ENCODE measurements around the gene MED13.
A peak's percentile ranks its signal among the peaks of the same experiment; 100 is the strongest.

The MED13 gene, protein sequence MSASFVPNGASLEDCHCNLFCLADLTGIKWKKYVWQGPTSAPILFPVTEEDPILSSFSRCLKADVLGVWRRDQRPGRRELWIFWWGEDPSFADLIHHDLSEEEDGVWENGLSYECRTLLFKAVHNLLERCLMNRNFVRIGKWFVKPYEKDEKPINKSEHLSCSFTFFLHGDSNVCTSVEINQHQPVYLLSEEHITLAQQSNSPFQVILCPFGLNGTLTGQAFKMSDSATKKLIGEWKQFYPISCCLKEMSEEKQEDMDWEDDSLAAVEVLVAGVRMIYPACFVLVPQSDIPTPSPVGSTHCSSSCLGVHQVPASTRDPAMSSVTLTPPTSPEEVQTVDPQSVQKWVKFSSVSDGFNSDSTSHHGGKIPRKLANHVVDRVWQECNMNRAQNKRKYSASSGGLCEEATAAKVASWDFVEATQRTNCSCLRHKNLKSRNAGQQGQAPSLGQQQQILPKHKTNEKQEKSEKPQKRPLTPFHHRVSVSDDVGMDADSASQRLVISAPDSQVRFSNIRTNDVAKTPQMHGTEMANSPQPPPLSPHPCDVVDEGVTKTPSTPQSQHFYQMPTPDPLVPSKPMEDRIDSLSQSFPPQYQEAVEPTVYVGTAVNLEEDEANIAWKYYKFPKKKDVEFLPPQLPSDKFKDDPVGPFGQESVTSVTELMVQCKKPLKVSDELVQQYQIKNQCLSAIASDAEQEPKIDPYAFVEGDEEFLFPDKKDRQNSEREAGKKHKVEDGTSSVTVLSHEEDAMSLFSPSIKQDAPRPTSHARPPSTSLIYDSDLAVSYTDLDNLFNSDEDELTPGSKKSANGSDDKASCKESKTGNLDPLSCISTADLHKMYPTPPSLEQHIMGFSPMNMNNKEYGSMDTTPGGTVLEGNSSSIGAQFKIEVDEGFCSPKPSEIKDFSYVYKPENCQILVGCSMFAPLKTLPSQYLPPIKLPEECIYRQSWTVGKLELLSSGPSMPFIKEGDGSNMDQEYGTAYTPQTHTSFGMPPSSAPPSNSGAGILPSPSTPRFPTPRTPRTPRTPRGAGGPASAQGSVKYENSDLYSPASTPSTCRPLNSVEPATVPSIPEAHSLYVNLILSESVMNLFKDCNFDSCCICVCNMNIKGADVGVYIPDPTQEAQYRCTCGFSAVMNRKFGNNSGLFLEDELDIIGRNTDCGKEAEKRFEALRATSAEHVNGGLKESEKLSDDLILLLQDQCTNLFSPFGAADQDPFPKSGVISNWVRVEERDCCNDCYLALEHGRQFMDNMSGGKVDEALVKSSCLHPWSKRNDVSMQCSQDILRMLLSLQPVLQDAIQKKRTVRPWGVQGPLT (N-terminal part only)

DNA sequence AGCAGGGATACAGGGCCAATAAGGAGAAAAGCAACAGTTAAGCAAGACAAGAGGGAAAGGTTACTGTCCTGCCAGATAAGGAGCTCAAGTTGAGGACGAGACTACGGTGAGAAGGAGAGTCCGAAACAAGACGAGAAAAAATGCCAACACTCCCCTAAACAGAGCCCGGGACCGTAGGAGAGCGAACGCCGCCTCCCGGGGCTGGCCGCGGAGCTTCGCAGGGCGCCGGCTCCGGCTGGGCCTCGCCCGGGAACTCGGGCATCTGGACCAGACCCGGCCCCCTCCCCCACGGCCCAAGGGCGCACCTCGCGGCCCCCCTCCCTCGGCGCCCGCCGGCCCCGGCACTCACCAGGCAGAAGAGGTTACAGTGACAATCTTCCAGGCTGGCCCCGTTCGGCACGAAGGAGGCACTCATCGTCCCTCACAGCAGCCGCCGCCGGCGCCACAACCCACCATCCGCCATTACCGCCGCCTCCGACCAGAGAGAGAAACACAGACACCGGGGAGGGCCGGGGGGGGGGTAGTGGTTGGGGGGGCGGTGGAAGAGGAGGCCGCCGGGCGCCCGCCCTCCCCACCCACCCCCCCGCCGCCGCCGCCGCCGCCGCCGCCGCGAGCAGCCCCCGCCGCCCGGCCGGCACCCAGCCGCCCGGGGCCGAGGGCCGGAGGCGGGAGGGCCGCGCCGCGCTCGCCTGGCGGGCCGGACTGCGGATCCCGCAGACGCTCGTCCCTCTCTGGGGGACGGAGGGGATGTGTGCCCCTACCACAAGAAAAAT lies at the start of gene MED13:
MED13 (minus strand) TSS at position 488 of the 773 bp plus-strand sequence; CDS start at position 415, 73 bp downstream.
- DNase-seq = peak; percentile 61

DNA sequence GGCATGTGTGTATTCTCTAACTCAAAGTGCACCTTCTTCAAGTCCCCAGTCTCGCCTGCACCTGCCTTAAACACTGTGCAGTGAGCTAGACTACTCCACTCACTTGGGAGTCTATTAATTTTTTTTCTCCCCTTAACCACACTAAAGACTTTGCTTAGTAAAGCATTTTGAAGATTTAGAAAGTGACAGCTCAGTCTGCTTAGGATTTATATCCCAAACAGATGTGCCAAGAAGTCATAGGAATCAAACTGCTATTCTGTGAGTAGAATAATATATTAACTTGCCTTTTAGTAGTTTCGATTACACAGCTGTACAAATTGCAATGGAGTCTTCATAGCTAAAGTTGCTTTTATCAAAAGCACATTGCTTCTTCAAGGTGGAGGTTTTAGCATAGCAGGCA lies 47.2 kb upstream of the MED13 start:
- DNase-seq = no peak

DNA sequence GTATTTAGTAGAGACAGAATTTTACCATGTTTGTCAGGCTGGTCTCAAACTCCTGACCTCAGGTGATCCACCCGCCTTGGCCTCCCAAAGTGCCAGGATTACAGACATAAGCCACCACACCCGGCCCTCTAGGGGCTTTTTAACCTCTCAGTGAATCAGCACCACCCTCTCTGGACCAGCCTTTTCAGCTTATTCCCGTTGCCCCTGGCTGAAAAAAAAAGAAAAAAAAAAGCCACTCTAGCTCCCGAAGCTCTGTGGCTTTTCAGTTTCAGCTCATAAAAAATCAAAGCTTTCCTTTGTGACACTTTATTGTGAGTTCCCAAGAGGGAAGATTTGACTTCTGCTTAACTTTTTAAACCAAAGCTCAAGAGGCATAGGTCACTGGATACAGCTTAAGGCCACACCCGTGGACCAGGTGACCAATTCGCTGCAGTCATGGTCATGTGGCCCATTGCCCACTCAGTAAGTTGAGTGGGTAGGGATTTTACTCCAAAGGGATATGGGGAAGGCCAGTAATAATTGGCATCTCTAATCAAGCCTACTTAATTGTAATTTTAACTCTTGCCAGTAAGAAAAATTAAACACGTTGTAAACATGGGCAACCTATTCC lies 46.6 kb upstream of the MED13 start:
- no peak for DNase-seq

DNA sequence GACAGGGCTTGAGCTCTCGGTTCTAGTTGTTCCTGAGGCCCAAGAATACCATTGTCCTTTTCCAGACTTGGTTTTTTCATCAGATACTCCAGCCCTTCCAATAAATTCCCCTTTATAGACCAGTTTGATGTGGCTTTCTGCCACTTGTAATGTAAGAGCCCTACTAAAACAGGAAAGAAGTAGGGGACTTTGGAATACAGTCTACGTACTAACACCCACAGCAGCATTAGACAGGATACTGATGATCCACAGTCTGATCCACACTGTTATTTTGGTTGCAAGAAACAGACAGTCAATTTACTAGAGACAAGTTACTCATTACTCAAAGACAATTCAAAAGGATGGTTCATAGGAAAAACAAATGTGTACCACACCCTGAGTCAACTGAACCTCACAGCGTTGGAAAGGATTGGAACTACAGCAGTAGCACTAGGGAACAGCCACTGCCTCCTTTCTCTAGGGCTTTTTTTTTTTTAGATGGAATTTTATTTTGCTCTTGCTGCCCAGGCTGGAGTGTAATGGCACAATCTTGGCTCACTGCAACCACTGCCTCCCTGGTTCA lies 45.9 kb upstream of the MED13 start:
- no peak for DNase-seq

DNA sequence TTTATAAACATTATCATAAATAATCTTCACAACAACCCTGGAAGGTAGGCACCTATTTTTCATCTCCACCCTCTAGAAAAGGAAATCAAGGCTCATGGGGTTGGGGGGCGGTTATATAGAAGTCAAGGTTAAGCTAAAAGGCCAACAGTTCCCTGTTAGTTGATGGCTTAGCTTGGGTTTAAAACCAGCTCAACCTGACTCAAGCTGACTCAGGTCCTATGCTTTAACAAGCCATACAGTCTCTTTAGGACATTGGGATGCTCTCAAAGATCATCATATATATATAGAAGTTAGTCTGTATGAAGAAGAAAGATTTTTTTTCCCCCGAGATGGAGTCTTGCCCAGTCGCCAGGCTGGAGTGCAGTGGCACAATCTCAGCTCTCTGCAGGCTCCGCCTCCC lies 44.8 kb upstream of the MED13 start:
- DNase-seq = no peak

DNA sequence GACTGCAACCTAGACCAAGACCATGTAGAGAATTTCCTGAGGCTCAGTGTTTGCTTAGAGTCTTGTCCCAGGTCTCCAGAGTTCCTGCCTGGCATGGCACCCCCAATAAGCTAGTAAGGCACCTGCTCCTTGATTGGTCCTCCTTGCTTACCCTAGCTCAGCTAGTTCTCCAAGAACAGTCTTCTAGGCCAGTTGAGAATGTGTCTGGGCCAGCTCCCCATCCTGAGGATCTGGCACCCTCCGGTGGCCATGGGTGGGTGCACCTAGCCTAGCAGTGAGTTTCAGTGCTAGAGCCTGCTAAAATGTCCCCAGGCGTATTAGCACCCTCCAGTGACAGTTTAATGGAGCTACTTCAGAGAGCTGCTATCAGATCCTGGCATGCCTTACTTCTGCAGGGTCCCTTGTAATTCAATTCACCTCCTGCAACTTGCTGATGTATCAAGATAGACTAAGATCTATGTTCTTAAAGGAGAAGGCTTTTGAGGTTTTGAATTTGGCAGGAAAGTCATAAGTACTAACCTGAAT lies 44.4 kb upstream of the MED13 start:
- peak; percentile 93 for DNase-seq

DNA sequence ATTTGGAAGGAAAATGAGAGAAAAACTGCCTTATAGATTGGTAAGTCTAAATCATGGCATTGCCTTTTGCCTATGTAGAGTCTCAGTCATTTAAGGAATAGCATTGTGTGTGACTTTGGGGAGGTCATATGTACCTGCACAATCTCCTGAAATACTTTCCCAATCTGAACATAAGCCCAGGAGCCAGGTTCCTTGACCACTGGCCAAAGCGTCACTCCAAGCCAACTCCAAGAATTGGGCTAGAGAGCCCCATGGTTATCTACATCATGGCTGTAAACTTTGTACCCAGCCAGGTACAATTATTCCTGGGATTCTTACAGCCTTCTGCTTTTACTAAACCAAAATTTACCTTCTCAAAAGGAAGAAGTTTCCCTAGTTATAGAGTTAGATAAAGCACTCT lies 40.8 kb upstream of the MED13 start:
- DNase-seq = no peak

DNA sequence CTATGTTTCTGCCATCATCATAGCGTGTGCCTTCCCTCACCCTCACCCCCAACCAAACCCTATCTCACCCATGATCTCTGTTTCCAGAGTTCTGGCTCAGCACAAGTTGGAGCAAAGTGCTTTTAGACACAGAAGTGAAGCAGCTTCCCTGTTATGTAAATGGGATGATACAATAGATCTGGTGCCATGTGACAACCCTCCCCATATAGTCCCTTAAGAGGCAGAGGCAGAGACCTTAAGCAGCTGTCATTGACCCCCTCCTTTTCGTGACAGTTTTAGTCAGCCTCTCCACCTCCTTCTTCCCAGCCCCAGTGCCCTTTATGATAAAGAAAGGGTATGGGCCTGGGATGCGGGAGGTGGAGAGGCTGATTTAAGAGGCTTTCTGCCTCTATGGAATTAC lies 40.3 kb upstream of the MED13 start:
- no peak for DNase-seq

DNA sequence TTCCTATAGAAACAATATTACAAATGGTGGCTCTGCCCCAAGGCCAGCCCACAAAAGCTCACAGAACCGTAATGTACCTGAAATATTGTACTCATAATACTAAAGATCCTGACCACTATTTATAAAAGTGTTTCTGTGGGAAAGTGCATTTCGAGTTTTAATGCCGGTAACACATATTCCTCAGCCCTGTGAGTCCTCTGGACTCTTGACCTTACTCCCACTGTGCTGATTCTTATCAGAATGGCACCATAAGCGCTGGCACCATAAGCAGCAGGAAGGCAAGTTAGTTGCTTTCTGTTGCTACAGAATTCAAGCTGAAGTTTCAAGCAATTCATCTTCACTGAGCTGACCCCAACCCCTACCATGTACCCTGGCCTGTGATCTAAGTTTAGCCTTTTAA lies 36.4 kb upstream of the MED13 start:
- DNase-seq = no peak

DNA sequence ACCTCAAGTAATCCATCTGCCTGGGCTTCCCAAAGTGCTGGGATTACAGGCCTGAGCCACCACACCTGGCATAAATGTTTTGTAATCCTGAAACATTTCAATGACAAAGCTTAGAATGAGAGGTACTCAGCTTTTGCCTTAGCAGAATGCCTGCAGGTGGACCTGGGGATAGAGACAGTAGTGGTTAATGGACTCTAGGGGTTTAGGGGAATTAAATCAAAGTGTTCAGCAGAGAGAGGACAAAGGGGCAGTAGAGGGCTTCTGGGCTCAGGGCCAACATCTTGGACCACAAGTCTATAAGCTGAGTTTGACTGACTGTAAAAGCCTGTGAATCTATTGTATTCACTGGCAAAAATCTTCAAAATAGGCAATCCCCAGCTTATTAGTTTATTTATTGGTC lies 36.0 kb upstream of the MED13 start:
- no peak for DNase-seq

DNA sequence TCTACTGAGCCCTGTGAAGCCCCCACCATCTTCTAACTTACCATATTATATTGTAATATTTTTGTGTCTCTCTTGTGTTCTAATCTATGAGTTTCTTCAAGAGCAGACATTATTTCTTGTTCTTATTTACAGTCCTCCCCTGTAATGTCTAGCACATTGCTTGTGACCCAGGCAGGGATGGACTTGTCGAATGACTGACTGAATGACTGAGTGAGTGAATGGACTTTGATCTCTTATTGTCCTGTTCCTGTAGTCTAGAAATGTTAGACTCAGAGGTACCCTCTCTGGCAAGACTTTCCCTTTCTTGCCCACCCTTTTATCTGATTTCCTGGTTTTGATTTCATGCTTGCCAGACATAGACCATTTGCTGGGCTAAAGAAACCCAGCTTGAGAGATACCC lies 35.0 kb upstream of the MED13 start:
- DNase-seq = no peak

DNA sequence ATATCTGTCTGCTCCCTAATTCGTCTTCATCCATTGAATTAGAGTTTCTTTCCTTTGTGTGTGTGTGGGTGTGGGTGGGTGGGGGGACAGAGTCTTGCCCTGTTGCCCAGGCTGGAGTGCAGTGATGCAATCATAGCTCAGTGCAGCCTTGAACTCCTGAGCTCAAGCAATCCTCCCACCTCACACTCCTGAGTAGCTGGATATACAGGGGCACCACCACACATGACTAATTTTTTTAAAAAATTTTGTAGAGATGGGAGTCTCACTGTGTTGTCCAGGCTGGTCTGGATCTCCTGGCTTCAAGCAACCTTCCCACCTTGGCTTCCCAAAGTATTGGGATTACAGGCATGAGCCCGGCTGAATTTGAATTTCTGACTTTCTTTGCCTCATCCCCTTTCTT lies 34.5 kb upstream of the MED13 start:
- no peak for DNase-seq

DNA sequence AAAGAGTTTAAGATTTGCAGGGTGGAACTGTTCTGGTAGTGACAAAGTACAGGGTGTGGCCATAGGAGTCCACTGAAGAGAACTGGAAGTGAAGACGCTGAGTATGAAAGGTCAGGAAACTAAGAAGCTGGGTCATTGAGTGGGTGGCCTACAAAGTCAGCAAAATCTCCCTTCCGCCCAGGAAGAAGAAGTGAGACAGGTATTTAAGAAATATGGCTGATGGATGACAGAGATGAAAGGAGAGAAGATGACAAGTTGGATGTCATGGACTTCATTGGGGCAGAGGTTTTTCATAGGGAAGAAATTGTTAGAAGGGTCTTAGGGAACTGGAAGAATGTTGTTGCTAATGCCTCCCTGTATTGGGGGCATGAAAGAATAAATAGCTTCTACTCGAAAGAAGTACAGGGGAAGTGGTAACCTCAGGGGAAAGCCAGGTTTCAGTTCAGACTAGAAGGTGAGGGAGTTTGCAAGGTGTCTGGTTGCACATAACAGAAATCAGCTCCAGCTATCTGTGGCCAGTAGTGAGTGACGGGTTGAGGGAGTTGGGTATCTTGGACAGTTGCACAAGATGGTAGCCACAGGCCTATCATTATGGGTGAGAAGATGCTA lies 33.6 kb upstream of the MED13 start:
- DNase-seq = no peak

DNA sequence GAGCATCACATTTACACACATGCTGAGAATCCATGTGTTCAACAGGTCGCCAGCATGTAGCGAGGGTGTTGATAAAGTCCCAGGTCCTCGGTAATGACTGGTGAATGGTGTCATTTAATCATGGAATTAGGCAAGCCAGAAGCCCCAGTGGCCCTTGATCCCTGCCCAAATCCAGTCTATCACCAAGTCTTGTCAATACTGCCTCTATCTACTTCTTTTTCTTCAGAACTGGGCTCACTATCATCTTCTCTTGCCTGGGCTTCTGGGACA lies 31.3 kb upstream of the MED13 start:
- no peak for DNase-seq

DNA sequence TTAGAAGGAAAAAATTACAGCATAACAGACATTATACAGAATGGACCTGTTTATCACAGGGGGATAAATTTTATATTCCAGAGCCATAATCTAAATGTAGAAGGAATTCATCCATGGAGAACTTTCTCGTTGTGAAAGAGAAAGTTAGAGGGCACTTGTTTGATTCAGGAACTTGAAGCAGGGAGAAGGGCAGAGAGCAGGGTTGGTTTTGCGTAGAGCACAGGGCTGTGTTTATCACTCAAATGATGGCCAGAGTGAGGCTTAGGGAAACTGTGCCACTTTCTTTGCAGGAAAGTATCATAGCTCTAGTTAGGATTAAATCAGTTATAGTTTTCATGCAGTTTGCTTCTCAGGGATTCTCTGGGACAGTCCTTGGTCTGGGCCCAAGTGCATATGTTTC lies 29.1 kb upstream of the MED13 start:
- DNase-seq = no peak

DNA sequence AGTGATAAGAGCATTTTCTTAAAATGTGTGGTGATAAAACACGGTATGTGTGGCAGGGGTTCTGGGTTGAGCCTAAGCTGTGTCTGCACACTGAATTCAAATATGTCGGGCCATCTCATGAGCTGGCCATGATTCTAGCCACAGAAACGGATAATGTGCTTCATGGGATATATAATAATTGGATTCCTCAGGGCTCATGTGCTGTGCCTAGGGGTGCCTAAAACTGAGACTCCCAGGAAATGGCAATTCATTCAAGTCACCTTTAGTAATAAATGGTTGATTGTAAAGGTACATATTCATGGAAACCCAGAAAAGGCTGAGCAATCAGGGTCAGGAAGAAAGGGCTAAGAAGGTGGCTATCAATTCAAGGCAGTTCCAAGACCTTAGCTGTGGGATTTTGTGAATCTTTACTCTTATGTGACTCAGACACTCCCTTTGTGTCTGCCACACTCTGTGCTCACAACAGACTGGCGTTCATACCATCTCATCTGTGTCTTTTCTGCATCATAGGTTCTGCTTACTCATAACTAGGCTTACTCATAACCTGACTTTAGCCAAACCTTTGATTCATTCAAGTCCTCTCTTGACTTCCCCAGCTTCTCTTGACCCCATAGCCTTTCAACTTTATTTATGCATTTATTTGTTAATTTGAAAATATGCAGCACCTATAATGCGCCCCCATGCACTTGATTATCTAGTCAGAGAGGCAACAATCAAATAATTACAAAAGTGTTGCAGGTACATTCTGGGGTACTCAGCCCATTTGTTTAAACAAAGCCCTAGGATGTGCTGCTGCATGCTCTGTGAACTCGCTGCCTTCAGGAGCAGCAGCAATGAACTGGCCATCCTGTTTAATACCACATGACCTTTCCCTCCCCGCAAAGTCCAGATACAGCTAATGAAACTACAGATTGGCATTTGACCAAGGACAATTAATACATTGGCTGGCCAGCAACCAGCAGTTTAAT lies 28.4 kb upstream of the MED13 start:
- DNase-seq = no peak

DNA sequence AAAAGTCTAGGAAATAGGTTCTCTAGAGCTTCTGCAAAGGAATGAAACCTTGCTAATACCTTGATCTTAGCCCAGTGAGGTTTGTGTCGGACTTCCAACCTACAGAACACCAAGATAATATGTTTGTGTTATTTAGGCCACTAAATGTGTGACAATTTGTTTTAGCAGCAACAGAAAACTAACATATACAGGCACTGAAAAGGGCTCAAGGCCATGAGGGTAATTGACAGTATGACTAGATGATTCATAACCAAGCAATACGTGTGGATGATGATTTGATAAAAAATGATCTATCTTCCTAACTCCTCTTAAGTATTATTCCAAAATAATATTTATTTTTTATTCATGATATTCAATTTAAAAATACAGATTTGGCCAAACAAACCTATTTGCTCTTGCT lies 27.7 kb upstream of the MED13 start:
- no peak for DNase-seq

DNA sequence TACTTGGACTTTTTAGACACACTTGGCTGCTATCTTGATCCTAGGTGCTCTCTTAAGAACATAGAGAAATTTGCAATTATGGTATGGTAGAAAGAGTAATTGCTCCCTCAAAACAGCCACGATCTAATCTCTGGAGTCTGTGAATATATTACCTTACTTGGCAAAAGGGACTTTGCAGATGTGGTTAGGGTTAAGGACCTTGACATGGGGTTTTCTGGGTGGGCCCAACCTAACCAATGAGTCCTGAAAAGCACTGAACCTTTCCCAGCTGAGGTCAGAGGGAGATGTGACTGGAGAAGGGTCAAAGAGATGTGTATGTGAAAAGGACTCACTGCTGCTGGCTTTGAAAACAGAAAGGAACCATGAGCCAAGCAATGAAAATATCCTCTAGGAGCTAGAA lies 26.7 kb upstream of the MED13 start:
- DNase-seq = no peak

DNA sequence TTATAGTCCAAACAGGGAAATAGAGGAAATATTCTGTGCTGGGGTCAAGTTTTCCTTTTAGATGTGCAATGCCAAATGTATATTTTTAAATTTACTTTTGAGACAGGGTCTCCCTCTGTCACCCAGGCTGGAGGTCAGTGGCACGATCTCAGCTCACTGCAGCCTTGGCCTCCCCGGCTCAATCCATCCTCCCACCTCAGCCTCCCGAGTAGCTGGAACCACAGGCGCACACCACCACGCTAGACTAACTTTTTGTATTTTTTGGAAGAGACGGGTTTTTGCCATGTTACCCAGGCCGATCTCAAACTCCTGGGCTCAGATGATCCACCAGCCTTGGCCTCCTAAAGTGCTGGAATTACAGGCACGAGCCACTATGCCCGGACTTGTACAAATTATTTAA lies 25.8 kb upstream of the MED13 start:
- DNase-seq = no peak

All from hematopoietic multipotent progenitor cell treated with erythropoietin and hydrocortisone succinate and interleukin-3 and kit ligand, for 8 days (in vitro differentiated cells).